NCI-H510A (cell line): ENCODE data around the gene AP4E1.
"Not testable (repeated sequence)": the region's sequence is repeated elsewhere in the genome, so short reads cannot be mapped to it uniquely, and the experiment has no call there.

Source experiments
- DNase-seq: peaks from one replicate; lab custom pipeline; 2025; lab: John Stamatoyannopoulos, UW

The AP4E1 gene

DNA sequence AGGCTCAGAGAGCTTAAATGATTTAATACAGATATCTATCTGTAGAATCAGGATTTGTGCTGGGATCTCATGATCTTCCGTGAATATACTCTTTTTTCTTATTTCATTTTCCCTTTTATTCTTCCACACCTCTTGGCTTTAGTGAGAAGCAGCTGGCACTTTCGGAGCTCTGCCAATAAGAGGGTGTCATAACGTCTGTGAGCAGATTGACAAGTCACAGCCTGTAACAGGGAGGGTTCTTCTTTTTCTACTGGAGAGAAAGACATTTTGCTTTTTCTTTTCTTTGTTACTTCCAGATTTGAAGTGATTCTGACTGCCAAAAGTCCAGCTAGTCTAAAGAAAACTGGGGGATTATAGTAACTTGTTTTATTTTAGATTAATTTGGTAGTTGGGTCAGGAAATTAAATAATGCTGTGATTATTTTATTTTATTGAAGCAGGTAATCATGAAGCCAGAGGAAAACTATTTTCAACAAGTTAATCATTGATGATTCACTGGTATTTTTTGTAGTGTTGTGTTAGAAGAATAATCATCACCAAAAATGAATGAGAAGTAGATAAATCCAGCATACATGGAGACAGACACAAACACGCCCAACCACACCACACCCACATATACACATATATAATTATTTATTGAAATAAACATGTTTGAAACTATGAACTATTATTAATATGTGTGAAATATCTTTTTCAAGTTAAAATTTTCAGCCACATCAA is 116.4 kb downstream of the AP4E1 start:
- no peak for DNase-seq

DNA sequence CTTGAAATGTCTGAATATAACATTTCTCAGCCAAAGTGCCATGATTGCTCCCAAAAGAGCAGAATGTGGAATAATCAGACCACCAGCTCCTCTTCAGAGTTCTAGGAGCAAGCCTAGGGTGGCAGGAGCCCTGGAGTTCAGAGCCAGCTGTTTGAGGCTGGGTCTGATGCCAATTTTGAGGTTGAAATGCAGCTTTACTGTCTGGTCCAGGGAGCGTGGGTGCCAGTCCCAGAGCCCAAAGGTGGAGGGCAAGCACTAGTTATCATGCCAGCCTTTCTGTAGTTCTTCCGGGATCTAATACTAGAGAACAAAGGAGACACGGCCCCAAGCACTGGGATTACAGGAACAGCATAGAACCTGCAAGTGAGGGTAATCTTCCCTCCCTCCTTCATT is 117.0 kb downstream of the AP4E1 start:
- DNase-seq, result no peak

DNA sequence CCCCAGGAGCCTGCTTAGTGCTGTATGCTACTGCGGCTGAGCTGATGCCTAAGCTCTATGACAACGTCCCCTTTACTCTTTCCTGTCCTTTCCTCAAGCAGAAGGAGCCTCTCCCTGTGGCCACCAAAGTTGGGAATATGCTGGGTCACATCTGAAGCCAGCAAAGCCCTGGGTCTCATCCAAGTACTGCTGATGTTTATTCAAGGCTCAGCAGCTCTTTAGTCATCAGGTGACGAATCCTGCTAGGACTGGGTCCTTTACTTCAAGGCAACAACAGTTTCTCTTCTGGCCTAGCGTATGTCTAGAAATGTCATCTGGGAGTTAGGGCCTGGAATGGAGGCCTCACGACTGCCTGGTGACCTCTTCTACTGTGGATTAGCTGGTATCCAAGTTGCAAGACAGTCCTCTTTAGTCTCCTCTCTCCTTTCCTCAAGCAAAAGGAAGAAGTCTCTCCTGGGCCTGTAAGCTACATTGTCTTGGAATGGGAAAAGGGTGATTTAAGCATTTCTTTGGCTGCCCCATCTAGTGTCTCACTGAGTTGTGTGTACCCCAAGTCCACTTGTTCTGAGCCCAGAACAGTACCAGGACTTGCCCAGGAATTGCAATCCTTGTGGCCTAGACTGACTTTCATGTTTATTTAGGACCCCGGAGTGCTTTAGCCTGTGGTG is 122.3 kb downstream of the AP4E1 start:
- DNase-seq, result no peak

DNA sequence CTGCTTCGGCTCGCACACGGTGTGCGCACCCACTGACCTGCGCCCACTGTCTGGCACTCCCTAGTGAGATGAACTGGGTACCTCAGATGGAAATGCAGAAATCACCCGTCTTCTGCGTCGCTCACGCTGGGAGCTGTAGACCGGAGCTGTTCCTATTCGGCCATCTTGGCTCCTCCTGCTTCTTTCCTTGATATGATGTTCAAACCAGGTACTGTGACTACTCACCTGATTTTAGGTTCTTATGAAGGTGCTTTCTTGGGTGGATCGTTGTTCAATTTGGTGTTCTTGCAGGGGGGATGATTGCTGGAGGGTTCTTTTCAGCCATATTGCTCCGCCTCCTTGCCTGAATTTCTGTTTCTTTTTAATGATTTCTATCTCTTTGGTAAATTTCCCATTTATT is 129.0 kb downstream of the AP4E1 start:
- not testable (repeated sequence) for DNase-seq

DNA sequence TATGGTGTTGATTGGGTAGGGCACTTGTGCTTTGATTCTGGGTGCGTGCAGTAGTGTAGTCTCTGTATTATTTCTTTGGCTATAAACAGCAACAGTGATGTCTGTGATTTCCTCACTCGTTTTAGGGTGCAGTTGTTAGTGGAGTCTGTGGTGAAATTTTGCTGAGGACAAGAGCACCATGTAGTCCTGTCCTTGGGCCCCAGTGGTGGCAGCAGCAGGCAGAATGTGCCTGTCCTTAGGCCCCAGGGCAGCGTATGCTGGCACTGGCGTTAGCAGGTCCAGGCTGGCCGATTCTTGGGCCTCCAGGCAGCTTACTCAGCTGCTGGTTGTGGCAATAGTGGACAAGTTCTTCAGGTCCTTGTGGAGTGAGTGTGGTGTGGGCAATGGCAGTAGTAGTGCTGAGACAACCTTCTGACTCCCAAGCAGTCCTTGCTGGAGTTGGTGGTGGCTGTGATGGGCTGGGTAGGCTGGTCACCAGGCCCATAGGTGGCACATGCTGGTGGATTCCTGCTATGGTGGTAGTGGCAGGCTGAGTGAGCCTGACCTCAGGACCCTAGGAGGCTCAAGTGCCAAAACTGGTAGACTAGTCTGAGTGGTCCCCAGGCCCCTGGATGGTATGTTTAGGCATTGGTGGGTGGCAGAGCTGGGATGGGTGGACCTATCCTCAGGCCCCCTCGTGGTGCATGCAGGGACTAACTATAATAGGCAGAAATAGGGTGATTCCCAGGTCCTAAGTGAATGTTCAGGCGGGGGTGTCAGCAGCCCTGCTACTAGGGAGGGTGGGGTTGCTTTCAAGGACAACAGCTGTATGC is 129.9 kb downstream of the AP4E1 start:
- no peak for DNase-seq

DNA sequence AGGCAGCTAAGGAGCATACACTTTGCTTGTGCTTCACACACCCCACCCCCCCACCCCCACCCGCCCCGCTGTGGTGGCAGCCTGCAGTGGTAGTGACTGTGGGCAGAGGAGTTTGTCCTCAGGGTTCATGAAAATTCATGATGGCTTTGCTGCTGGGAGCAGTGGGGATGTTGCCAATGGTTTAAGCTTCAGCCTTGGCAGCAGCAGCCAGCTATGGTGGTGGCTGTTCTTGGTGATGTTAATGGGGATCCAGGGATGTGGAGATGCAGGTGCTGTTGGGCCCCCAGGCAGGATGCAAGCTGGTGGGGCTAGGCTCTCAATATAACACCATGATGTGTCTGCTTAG is 130.5 kb downstream of the AP4E1 start:
- no peak for DNase-seq

DNA sequence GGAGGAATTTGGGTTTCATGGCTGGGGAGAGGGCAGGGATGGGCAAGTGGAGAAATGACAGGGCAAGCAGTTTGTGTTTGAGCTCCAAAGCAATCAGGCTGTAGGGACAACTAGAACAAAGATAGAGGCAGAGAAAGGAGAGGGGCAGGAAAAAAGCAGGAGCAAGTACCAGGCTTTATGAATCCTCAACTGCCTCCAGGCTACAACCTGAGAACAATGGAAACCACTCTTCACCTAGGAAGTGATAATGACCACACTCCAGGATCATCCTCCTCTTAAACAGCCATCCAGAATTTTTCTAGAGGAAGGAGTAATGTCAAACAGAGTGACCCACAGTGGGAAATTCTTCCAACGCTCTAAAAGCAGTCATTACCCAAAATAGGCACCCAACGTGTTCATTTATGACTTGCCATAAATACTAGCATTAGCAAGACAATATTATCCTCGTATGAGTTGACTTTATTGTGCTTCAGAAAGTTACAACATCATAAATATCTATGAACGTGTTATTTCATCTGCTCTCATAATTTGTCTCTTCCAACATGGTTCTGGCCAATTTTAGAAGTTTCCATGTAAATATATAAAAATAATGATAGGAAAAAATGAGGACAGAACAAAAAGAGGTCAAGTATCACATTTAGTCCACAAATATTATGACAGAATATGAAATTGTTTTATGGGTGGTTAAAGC is 135.7 kb downstream of the AP4E1 start:
- no peak for DNase-seq

DNA sequence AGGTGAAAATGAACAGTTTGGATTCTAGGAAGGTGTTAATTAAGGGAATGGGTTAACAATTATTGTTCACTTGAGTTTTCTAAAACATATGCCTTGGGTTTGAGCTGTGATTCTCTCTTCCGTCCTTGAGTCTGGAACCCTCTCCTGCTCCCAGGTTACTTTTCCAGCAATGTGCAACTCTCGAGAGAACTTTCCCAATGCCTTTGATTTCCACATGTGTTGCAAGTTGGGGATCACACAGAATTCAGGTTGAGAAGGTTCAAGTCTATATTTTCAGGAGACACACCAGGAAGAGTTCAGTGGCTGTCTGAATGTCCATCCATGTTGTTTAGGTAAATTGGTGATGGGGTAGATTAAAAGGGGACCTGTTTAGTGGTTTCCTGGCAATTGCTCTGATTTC is 137.5 kb downstream of the AP4E1 start:
- DNase-seq, result no peak

DNA sequence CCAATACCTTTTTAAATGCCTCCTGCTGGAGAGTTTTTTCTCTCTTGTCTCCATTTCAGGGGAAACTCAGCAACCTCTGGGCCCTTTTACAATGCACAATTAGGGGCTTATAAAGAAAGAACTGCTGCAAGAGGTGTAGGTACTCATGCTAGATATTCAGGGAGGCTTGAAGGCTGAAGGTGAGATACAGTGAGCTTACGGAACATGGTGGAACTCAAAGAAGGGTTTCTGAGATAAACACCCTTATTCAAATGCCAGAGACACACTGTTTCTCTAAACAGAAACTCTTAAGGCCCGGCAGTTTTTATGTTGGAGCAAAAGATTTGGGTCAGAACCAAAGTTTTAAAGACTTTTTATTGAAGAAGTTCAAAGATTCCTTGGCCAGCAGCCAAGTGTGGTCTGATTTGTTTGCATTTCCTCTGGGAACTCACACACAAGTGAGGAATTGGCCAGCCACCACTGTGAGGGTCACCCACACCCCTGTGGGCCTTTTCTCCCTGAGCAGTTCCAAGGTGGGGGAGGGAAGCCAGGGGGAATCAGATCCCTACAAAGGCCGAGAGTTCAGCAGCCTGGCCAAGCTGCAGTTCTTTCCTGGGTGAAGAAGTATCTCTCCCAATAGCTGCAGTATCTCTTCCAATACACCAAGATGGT is 138.4 kb downstream of the AP4E1 start:
- DNase-seq, result no peak

DNA sequence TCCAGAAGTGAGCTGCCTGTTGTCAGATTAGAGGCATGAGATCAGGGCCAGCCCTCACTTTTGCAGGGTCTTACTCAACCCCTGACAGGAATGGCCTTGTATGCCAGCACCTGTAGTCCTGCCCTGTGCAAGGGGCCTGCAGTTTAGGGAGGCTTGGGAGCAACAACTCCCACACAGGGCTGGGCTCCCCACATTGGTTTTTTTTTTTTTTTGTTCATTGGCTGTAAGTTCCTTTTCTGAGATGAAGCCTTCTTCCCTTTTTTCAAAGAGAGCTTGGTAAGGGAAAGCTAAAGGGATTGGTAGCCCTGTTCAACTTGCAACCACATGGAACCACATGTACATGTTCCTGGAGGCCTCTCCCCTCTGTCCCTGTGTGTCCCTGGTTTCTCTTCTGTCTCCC is 139.8 kb downstream of the AP4E1 start:
- DNase-seq, result no peak

DNA sequence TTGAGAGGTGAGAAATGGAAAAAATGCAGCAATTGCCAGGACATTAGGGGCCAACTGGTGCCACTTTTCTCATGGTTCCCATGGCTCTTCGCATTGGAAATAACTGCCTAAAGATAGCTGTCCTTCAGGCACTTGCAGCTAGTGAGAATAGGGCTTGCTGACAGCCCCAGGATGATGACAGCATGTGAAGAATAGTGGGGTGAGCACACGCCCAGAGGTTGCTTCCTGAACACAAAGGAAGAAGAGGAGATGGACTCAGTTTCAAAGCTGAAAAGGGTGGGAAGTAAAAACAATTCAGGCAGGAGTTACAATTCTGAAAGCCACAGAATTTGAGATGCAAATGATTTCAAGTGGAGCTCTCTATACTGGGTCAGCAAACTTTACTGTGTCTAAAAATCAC is 140.6 kb downstream of the AP4E1 start:
- DNase-seq, result no peak

DNA sequence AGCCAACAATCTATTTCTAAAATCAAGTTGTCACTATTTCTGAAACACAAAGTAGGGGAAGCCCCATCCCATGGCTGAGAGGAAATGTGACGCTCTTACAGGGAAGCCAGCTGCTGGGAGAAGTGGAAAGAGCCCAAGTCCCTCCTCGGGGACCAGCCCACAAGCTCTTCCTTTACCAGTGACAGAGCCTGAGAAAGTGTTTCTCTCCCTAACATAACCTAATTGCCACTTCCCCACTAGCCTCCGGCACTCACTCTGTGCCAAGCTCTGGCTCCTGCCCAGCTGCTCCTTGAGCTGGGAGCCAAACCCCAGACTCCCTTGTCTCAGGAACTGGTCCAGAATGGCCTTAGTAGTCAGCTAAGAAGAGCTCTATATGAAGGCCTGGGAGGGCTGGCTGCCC is 143.3 kb downstream of the AP4E1 start:
- DNase-seq, result no peak

DNA sequence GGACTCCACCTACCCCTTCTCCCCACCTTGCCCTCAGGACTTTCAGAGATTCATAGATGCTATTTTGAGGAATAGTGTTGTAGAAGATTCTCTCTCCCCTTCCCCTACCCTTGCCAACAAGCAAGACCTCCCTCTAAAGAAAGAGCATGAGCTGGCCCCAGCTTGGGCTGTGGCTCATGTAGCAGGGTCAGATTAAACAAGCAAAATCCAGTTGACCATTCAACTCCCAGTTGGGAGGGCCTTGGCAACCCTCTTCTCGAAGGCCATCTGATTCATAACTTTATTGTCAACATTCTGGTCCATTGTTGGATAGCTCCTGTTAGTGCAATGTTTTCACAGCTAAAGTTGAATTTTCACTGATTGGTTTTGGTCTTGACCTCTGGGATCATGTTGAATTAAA is 145.1 kb downstream of the AP4E1 start:
- no peak for DNase-seq

DNA sequence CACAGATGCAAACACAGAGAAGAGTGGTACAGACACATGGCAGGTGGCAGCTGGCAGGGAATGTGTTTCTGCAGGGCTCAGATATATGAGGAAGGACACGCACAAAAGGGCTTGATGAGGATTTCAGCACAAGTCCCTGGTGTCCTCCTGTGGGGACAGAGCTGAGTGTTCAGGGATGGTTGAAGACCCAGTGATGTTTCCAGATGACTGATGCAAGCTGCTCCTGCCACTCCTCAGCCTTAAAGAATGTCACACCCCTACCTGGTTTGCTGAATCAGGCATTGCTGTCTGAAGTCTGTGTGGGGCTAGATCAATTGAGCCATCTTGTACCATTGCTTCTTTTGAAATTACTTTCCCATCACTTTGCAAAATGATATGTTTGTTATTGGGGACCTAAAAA is 146.1 kb downstream of the AP4E1 start:
- no peak for DNase-seq
